Glutamatergic neuron (in vitro differentiated cells): ENCODE results near the gene CEBPA. TPM values are rescaled to one million over a fixed set of nuclear protein-coding genes. Genes with fewer than 3 reads are reported as not detected.

Experiments
- DNase-seq: peaks from one replicate; pipeline ENCODE4 v3.0.0; 2022
- H3K27ac Mint-ChIP-seq: one replicate; pipeline ENCODE4 v1.8.0; 2020; ENCODE audit warnings: mild to moderate bottlenecking, mixed read lengths, inconsistent platforms; ENCODE audit not compliant: unreplicated experiment
- H3K27me3 Mint-ChIP-seq: one replicate; pipeline ENCODE4 v1.8.0; 2020; ENCODE audit warnings: mild to moderate bottlenecking, moderate library complexity, mixed read lengths, inconsistent platforms; ENCODE audit not compliant: unreplicated experiment
- H3K36me3 Mint-ChIP-seq: one replicate; pipeline ENCODE4 v1.8.0; 2020; ENCODE audit warnings: mild to moderate bottlenecking, mixed read lengths, inconsistent platforms; ENCODE audit not compliant: unreplicated experiment
- H3K4me1 Mint-ChIP-seq: one replicate; pipeline ENCODE4 v1.8.0; 2020; ENCODE audit warnings: mild to moderate bottlenecking, low read depth, mixed read lengths, inconsistent platforms; ENCODE audit not compliant: unreplicated experiment
- H3K4me3 Mint-ChIP-seq: one replicate; pipeline ENCODE4 v1.8.0; 2020; ENCODE audit warnings: mild to moderate bottlenecking, mixed read lengths, inconsistent platforms; ENCODE audit not compliant: unreplicated experiment
- H3K9me3 Mint-ChIP-seq: one replicate; pipeline ENCODE4 v1.8.0; 2020; ENCODE audit warnings: mild to moderate bottlenecking, moderate library complexity, mixed read lengths, inconsistent platforms; ENCODE audit not compliant: unreplicated experiment
- total RNA-seq: library from RNA; stranded (reverse); fragmentation: NEBNext Ultra II Directional; extraction: Animal tissue kit (Norgen Biotek cat#: 25700); gene quantifications from one replicate; pipeline ENCODE4 v1.2.1, GENCODE V29; 2021; ENCODE audit not compliant: unreplicated experiment
- TF ChIP-seq, protein P1 (sequence below): fragments of 200-600 bp; sonication (generic); IDR thresholded peaks from one replicate; pipeline ENCODE4 v1.5.0; 2021; ENCODE audit not compliant: partially characterized antibody, unreplicated experiment

Gene CEBPA
- total RNA-seq, 1 donor from 2014 or later: 0.66 TPM

DNA sequence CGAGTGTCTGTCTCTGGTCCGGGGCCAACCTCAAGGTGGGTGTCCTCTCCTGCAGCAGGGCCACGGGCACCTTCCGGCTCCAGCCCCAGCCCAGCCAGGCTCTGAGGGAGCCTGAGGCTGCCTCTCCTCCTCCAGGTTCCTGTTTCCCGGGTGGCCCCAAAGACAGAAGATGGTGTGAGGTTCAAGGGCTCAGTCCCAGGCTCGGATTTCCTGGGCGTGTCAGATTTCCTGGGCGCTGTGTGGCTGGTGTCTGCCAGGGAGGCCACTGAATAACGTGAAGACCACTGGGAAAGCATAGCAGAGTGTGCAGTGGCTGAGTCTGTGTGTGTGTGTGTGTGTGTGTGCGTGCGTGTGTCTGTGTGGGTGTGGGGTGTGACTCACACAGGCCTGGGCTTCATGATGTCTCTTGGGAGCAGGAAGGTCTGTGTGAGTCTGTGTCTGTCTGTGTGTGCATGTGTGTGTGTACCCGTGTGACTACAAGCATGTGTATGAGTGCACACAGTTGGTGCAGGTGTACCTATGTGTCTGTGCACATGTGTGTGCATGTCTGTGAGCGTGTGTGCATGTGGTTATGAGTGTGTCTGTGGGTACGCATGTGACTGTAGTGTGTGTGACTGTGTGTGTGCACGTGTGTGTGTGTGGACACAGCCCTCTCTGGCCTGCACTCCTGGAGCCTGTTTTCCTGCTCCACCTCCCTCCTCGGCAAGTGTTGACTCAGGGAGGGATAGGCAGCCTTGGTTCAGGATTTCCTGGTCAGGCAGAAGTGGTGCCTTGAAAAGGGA is 28.3 kb downstream of the CEBPA start:
- Mint-ChIP-seq H3K9me3 (peaks cover 7% of the 10 kb centered on the region), H3K27ac (peak overlapping the region; percentile 68), H3K27me3 (peaks cover 11% of the 10 kb centered on the region), H3K36me3 (no peaks in the 10 kb centered on the region), H3K4me1 (peaks cover 12% of the 10 kb centered on the region), H3K4me3 (peak overlapping the region; percentile 34)
- peak; percentile 42 for DNase-seq
- TF ChIP-seq, protein P1, sequence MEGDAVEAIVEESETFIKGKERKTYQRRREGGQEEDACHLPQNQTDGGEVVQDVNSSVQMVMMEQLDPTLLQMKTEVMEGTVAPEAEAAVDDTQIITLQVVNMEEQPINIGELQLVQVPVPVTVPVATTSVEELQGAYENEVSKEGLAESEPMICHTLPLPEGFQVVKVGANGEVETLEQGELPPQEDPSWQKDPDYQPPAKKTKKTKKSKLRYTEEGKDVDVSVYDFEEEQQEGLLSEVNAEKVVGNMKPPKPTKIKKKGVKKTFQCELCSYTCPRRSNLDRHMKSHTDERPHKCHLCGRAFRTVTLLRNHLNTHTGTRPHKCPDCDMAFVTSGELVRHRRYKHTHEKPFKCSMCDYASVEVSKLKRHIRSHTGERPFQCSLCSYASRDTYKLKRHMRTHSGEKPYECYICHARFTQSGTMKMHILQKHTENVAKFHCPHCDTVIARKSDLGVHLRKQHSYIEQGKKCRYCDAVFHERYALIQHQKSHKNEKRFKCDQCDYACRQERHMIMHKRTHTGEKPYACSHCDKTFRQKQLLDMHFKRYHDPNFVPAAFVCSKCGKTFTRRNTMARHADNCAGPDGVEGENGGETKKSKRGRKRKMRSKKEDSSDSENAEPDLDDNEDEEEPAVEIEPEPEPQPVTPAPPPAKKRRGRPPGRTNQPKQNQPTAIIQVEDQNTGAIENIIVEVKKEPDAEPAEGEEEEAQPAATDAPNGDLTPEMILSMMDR: no peak

DNA sequence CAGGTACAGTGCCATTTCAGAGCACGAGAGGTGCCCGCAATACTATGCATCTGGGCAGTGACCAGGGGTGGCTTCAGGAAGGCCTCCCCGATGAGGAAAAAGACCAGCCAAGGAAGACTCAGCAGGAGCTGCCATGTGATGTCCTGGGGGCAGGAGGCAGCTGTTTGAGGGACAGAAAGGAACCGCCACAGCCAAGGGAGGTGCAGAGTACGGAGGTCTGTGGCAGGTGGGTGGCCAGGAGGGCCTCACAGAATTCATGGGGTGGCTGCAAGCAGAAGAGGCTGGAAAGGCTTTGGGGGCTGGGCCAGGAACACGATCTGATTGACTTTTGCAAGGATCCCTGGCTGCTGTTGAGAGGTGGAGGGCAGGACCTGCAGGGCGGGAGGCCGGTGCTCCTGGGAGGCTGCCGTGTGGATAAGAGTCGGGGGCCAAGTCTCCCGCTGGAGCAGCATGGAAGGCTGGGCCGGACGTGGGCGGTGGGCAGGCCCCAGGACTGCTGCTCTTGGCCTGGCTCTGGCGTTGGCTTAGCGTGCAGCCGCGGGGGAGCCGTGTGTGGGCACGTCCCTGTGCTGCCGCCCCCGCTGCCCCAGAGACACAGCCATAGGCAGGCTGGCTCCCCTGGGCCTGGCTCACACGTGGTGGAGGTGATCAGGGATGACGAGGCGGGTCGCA is 29.1 kb downstream of the CEBPA start:
- Mint-ChIP-seq H3K27me3 (peaks cover 11% of the 10 kb centered on the region), H3K36me3 (no peaks in the 10 kb centered on the region), H3K9me3 (peaks cover 6% of the 10 kb centered on the region), H3K27ac (no peak overlapping the region), H3K4me1 (peaks cover 11% of the 10 kb centered on the region), H3K4me3 (no peak overlapping the region)
- TF ChIP-seq, protein P1: no peak
- DNase-seq: no peak

DNA sequence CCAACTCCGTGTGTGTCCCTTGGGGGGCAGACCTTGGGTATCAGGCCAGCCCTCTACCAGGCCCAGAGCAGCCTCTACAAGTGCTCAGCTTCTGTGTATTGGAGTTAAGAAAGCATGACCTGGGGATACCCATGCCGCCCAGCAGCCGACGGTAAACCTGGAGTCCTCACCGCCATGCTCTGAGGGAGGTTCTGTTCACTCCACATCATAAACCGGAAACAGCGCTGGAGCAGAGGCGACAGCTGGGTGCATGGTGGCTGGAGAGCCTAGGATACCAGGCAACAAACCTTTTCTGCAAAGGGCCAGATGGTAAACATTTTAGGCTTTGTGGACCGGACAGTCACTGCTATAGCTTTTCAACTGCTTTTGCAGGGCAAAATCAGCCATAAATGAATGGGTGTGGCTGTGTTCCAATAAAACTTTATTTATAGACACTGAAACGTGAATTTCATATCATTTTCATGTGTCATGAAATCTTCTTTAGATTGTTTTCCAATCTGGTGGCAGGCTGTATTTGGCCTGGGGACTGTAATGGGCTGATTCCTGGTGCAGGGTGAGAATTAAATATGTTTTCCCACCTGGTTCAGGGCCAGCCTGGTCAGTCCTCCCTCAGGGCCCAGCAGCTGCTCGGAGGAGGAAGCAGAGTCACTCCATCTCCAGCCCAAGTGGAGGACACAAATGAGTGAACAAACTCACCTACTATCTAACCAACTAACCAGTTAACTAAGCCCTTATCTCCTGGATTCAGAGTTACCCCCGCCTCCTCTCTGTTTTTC is 30.9 kb downstream of the CEBPA start:
- peaks cover 11% of the 10 kb centered on the region for H3K27me3 Mint-ChIP-seq
- TF ChIP-seq, protein P1: no peak
- H3K27ac Mint-ChIP-seq: no peak overlapping the region
- no peaks in the 10 kb centered on the region for H3K36me3 Mint-ChIP-seq
- no peak for DNase-seq
- no peak overlapping the region for H3K4me3 Mint-ChIP-seq
- H3K4me1 Mint-ChIP-seq: peaks cover 11% of the 10 kb centered on the region
- H3K9me3 Mint-ChIP-seq: peaks cover 5% of the 10 kb centered on the region

DNA sequence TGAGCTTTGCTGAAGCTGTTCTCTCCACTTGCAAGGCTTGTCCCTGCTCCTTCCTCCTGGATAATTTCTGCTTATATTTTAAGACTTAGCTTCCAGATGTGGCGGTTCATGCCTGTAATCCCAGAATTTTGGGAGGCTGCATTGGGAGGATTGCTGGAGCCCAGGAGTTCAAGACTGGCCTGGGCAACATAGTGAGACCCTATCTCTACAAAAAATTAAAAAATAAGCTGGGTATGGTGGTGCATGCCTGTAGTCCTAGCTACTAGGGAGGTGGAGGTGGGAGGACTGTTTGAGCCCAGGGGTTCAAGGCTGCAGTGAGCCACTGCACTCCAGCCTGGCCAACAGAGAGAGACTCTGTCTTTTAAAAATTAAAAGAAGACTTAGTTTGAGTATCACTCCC is 31.6 kb downstream of the CEBPA start:
- H3K27ac Mint-ChIP-seq: no peak overlapping the region
- TF ChIP-seq, protein P1: no peak
- peaks cover 11% of the 10 kb centered on the region for H3K4me1 Mint-ChIP-seq
- peaks cover 5% of the 10 kb centered on the region for H3K9me3 Mint-ChIP-seq
- H3K36me3 Mint-ChIP-seq: no peaks in the 10 kb centered on the region
- no peak overlapping the region for H3K4me3 Mint-ChIP-seq
- DNase-seq: no peak
- H3K27me3 Mint-ChIP-seq: peaks cover 11% of the 10 kb centered on the region

DNA sequence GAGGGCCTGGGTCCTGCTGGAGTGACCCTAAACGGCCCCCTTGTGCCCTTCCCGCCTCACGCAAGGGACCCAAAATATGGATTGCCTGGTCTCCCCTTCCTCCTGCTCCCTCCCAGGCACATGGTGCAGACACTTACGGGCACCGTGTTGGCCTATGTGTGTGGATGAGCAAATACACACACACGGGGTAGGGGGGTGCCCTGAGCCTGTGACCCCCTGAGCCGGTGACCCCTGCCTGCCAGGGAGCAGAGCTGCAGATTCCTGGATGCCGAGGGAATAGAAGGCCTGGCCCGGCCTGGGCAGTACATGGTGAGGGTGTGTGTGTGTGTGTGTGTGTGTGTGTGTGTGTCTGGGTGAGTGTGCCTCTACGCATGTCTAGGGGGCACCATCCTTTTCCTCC is 33.3 kb downstream of the CEBPA start:
- no peak overlapping the region for H3K27ac Mint-ChIP-seq
- TF ChIP-seq, protein P1: no peak
- peaks cover 9% of the 10 kb centered on the region for H3K27me3 Mint-ChIP-seq
- peaks cover 2% of the 10 kb centered on the region for H3K9me3 Mint-ChIP-seq
- H3K36me3 Mint-ChIP-seq: no peaks in the 10 kb centered on the region
- H3K4me1 Mint-ChIP-seq: peaks cover 7% of the 10 kb centered on the region
- no peak for DNase-seq
- no peak overlapping the region for H3K4me3 Mint-ChIP-seq
